Right kidney (tissue), 9 donors: ENCODE results near the gene TJP2.

ENCODE experiments used
- DNase-seq: peaks from one replicate; pipeline ENCODE4 v3.0.0-alpha.2; 2016
- long read RNA-seq, 8 donors: transcript quantifications; one replicate each; lab custom pipeline, GENCODE V29; 2026

TJP2 gene
- long read RNA-seq, donor 1, full-length matches to known transcripts = 3 of 8 reads
- long read RNA-seq, donor 1, partial matches to known transcripts = 5 of 8 reads
- long read RNA-seq, donor 1, other reads (novel, unspliced or antisense) = 0 of 8 reads
- long read RNA-seq, donor 2, partial matches to known transcripts = 10 of 13 reads
- long read RNA-seq, donor 2, other reads (novel, unspliced or antisense) = 0 of 13 reads
- long read RNA-seq, donor 3, partial matches to known transcripts = 0 of 1 reads
- long read RNA-seq, donor 3, other reads (novel, unspliced or antisense) = 0 of 1 reads
- long read RNA-seq, donor 4, partial matches to known transcripts = 28 of 30 reads
- long read RNA-seq, donor 4, other reads (novel, unspliced or antisense) = 0 of 30 reads
- long read RNA-seq, donor 5, full-length matches to known transcripts = 3 of 9 reads
- long read RNA-seq, donor 5, partial matches to known transcripts = 6 of 9 reads
- long read RNA-seq, donor 5, other reads (novel, unspliced or antisense) = 0 of 9 reads
- long read RNA-seq, donor 6, partial matches to known transcripts = 17 of 21 reads
- long read RNA-seq, donor 6, other reads (novel, unspliced or antisense) = 0 of 21 reads
- long read RNA-seq, donor 7, transcript TJP2-205 (6 exons, 869 nt) = major isoform, 5 of 52 reads
- long read RNA-seq, donor 7, partial matches to known transcripts = 43 of 52 reads
- long read RNA-seq, donor 7, other reads (novel, unspliced or antisense) = 0 of 52 reads
- long read RNA-seq, donor 8, partial matches to known transcripts = 10 of 13 reads
- long read RNA-seq, donor 8, other reads (novel, unspliced or antisense) = 0 of 13 reads

DNA sequence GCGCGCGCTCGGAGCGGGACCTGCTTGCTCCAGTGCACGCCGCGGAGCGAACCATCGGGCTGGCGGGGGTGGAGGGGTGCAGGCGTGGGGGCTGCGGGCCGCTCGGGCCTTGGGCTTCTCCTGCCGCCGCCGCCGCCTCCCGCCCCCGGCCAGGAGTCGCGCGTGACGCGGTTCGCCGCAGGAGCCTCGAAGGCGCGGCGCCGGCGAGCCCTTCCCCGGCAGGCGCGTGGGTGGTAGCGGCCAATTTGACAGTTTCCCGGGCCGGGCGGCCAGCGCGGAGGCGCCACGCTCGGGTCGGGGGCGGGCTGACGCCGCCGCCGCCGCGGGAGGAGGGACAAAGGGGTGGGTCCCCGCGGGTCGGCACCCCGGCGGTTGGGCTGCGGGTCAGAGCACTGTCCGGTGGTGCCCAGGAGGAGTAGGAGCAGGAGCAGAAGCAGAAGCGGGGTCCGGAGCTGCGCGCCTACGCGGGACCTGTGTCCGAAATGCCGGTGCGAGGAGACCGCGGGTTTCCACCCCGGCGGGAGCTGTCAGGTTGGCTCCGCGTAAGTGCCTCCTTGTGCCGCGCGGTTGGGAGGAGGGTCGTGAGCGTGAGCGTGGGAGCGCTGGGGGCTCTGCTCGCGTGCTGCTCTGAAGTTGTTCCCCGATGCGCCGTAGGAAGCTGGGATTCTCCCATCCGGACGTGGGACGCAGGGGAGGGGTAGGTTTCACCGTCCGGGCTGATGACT is at the start of gene TJP2:
TSS of gene TJP2 (plus strand) at position 387 of the 725 bp plus-strand sequence. CDS start at position 483, 96 bp downstream.
- DNase-seq = peak; percentile 83

- DNase-seq = no peak
These were observed 43.3 kb upstream of the TJP2 start for GRCh38 chr9:69130456-69131441.

DNA sequence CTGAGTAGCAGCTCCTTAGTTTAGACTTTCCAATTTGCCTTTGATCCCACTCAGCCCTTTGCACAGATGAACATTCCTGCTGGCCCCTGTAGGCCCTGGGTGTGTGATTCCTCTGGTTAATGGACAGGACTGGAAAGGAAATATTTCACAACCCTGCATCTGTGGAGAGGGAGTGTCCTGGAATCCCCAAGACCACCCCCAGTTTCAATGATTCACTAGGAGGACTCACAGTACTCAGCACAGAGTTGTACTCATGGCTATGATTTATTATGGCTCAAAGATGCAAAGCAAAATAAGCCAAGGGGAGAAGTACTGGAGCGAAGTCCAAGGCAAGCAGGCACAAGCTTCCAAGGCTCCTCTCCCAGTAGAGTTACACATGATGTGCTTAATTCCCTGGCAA is 42.4 kb upstream of the TJP2 start:
- DNase-seq = no peak

DNA sequence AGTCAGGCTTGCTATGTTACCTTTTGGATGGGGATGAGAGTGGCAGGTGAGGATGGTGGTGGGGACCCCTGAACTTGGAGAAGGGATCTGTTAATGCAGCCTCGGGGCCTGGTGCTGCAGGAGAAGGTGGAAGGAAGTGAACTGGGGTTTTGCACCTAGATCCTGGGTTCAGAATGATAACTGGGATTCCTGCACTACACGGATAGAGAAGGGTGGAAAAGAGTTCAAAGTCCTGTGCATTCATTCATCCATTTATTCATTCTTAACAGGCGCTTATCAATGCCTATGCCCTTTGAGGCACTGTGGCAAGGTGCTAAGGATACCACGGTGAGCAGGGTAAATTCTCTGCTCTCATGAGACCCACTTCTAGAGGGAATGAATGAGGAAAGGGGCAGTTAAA is 41.7 kb upstream of the TJP2 start:
- DNase-seq = no peak

GRCh38 chr9:69134412-69134811 is 39.7 kb upstream of the TJP2 start:
- DNase-seq = no peak

GRCh38 chr9:69136185-69136584 is 37.9 kb upstream of the TJP2 start:
- DNase-seq = no peak

DNA sequence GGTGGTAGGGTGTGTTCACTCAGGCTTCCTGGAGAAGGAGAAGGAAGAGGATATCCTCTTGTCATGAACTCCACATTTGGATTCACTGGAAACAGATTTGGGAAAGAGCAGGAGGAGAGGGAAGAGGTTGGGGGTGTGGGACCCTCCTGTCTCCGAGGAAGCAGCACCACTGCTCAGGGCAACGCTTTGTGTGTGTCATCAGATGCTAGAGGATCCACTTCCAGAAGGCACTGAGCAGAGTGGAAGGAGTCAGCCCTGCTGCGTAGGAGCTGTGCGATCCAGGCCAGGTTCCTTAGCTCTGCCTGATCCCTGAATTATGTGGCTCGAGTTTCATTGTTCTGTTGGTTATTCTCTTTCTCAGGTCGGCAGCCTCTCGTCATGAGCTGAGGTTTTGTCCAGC is 37.3 kb upstream of the TJP2 start:
- DNase-seq = no peak

GRCh38 chr9:69137311-69137710 is 36.8 kb upstream of the TJP2 start:
- no peak for DNase-seq

- DNase-seq = no peak
These were observed 34.5 kb upstream of the TJP2 start for GRCh38 chr9:69139596-69139995.

GRCh38 chr9:69140123-69140735 is 33.8 kb upstream of the TJP2 start:
- DNase-seq = no peak

DNA sequence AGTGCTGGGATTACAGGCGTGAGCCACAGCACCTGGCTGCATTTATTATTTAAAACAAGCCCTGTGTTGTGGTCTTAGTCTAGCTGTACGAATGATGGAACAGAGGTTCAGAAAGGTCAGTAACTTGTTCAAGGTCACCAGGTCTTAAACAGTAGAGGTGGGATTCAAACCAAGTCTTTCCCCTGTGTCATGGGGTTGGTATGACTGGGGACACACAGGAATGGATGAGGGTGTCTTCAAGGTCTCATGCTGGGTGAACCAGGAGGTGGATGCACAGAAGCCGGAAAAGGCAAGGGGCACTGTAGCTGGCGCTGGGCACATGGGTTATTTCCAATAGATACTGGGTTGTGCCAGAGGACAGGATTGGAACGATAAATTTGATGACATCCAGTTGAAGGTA is 32.2 kb upstream of the TJP2 start:
- DNase-seq = no peak

- no peak for DNase-seq
These were observed 30.8 kb upstream of the TJP2 start for GRCh38 chr9:69143291-69143690.

DNA sequence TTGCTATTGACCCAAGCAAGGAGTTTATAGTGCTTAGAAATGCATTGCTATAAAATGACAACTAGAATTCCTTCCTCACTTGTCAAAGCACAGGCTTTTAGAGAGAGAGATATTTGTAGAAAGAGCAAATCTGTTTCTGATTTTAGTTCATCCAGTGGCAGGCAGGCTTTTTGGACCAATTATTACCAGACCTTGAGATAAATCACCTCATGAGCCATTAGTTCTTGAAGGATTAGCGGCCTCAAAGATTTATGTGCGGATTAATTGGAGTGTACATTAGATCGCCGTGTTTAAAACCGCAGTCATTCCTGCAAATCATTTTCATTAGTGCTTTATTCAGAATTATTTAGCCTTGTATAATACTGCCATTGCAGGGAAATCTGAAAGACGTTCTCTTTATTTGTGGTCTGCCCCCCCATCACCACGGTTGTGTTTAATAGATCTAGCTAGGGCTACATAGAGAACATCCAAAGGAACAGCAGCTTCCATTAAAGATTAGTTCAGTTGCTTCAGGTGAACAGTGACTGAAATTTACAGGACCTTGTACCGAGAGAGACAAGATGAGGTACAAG is 28.8 kb upstream of the TJP2 start:
- DNase-seq = no peak

GRCh38 chr9:69147041-69147834 is 26.8 kb upstream of the TJP2 start:
- no peak for DNase-seq

GRCh38 chr9:69149321-69149807 is 24.7 kb upstream of the TJP2 start:
- DNase-seq = no peak

GRCh38 chr9:69151506-69151905 is 22.6 kb upstream of the TJP2 start:
- no peak for DNase-seq

GRCh38 chr9:69153707-69154521 is 20.2 kb upstream of the TJP2 start:
- no peak for DNase-seq

DNA sequence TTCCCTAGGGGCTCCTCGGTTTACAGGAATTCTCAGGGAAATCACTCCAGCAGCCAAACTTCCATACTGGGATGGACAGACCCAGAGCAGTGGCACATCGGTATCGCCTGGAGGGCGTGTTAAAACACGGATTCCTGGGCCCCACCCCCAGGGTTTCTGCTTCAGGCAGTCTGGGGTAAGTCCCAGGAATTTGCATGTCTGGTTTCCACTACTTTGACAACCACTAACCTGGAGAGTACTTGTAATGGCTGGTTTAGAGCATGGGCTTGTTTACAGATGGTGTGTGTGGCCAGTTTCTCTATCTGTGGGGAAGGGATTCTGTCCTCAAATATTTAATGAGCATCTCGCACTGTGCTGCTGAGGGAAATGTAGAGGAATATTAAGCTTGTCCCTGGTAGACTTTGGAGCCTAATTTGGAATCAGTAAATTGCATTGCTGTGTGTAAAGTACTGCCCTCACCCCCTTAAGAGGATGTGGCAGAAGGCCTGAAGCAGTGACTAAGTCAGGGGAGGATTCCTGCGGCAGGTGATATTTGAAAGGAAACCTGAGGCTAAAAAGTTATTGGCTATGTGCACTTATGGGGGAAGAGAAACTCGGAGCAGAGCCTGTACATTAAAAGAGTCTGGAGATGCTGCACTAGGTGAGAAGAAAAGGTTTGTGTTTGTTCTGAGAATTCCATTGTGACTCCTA is 18.6 kb upstream of the TJP2 start:
- no peak for DNase-seq
